Thyroid gland (tissue), 4 donors: ENCODE data around the gene STK32B.

Source experiments
- POLR2A ChIP-seq, 2 donors: fragments of 450-650 bp; IDR thresholded peaks; one replicate each; pipeline ENCODE4 v1.6.1; 2017; ENCODE audit warnings: antibody characterized with exemption in 2 of 2, mild to moderate bottlenecking in 2 of 2, moderate library complexity in 1 of 2
- TF ChIP-seq, protein P1 (sequence below), 6 experiments: fragments of 200-600 bp in 3 of 6; fragments of 450-650 bp in 3 of 6; sonication (generic) in 3 of 6; IDR thresholded peaks; one replicate each; pipeline ENCODE4 v1.5.1; 2016 to 2019; ENCODE audit warnings: antibody characterized with exemption in 6 of 6, mild to moderate bottlenecking in 2 of 6, inconsistent platforms in 1 of 6, moderate library complexity in 1 of 6

GRCh38 chr4:5515646-5516045, 464.4 kb downstream of the STK32B start:
- TF ChIP-seq, protein P1, sequence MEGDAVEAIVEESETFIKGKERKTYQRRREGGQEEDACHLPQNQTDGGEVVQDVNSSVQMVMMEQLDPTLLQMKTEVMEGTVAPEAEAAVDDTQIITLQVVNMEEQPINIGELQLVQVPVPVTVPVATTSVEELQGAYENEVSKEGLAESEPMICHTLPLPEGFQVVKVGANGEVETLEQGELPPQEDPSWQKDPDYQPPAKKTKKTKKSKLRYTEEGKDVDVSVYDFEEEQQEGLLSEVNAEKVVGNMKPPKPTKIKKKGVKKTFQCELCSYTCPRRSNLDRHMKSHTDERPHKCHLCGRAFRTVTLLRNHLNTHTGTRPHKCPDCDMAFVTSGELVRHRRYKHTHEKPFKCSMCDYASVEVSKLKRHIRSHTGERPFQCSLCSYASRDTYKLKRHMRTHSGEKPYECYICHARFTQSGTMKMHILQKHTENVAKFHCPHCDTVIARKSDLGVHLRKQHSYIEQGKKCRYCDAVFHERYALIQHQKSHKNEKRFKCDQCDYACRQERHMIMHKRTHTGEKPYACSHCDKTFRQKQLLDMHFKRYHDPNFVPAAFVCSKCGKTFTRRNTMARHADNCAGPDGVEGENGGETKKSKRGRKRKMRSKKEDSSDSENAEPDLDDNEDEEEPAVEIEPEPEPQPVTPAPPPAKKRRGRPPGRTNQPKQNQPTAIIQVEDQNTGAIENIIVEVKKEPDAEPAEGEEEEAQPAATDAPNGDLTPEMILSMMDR (IDR thresholded peaks at IDR 0.05): no peak
- TF ChIP-seq POLR2A (IDR thresholded peaks at IDR 0.05): no peak
